T-cell (primary cell): ENCODE results near the gene IL1R2. TPM values are rescaled to one million over a fixed set of nuclear protein-coding genes. Genes with fewer than 3 reads are reported as not detected.

ENCODE experiments used
- ATAC-seq, 4 experiments: fragments of 200-7000 bp in 3 of 4; fragments of 150-1000 bp in 1 of 4; cut with Tn5 transposase; replicated peaks in 1 of 4; 1 replicate in 3 of 4; 2 replicates in 1 of 4; pipeline ENCODE4 v1.10.0; 2021; ENCODE audit warnings: moderate library complexity in 3 of 4, mild to moderate bottlenecking in 2 of 4, moderate number of reproducible peaks in 1 of 4
- CTCF ChIA-PET, 2 donors: fragments of 300-600 bp; sonication (Branson Sonifier 250); formaldehyde crosslinking; loops; one replicate each; lab custom pipeline; 2022; ENCODE audit warnings: antibody characterized with exemption in 2 of 2; lab: Charles Lee
- POLR2A ChIA-PET, 2 donors: fragments of 300-600 bp; sonication (Branson Sonifier 250); formaldehyde crosslinking; loops; one replicate each; lab custom pipeline; 2022; ENCODE audit warnings: antibody characterized with exemption in 2 of 2; lab: Charles Lee
- DNase-seq, 35 experiments: peaks; one replicate each; pipeline versions ENCODE4 v3.0.0 to v3.0.0-alpha.2; 2013 to 2023
- H3K27ac ChIP-seq: one replicate; pipeline ENCODE4 v1.5.1; 2013; ENCODE audit warnings: low read length
- H3K27me3 ChIP-seq, 2 experiments: replicated peaks in 1 of 2; 1 replicate in 1 of 2; 2 replicates in 1 of 2; pipeline versions ENCODE4 v1.6.1 to v1.7.0; 2013; ENCODE audit warnings: low read length in 1 of 2, mixed read lengths in 1 of 2; ENCODE audit not compliant: control insufficient read depth in 2 of 2, insufficient read depth in 2 of 2; ENCODE audit errors: extremely low read depth in 1 of 2
- H3K36me3 ChIP-seq, 2 donors: 1 replicate in 1 of 2; 2 replicates in 1 of 2; pipeline versions ENCODE4 v1.6.1 to v1.7.0; 2013; ENCODE audit warnings: low read length in 1 of 2; ENCODE audit not compliant: control insufficient read depth in 2 of 2, insufficient read depth in 1 of 2; ENCODE audit errors: extremely low read depth in 1 of 2
- H3K4me1 ChIP-seq, 2 experiments: 1 replicate in 1 of 2; 2 replicates in 1 of 2; pipeline versions ENCODE4 v1.6.1 to v1.7.0; 2013; ENCODE audit warnings: low read length in 2 of 2, mixed read lengths in 1 of 2; ENCODE audit not compliant: insufficient read depth in 2 of 2, control insufficient read depth in 1 of 2; ENCODE audit errors: extremely low read depth in 1 of 2
- H3K4me3 ChIP-seq, 2 donors: 1 replicate in 1 of 2; 2 replicates in 1 of 2; pipeline versions ENCODE4 v1.5.1 to v1.7.0; 2013; ENCODE audit warnings: mild to moderate bottlenecking in 2 of 2, low read length in 1 of 2, moderate library complexity in 1 of 2; ENCODE audit not compliant: control insufficient read depth in 1 of 2; ENCODE audit errors: extremely low read depth in 1 of 2
- H3K9me3 ChIP-seq: 2 replicates; pipeline ENCODE4 v1.7.0; 2013
- H3K27ac Mint-ChIP-seq, 2 donors: one replicate each; pipeline ENCODE4 v1.8.0; 2020 to 2021; ENCODE audit warnings: mild to moderate bottlenecking in 2 of 2, mixed read lengths in 2 of 2
- H3K27me3 Mint-ChIP-seq, 2 donors: one replicate each; pipeline ENCODE4 v1.8.0; 2021 to 2022; ENCODE audit warnings: mixed read lengths in 2 of 2
- H3K36me3 Mint-ChIP-seq: one replicate; pipeline ENCODE4 v1.8.0; 2021; ENCODE audit warnings: mixed read lengths
- H3K4me1 Mint-ChIP-seq, 3 donors: one replicate each; pipeline ENCODE4 v1.8.0; 2020 to 2022; ENCODE audit warnings: mixed read lengths in 3 of 3, mild to moderate bottlenecking in 1 of 3
- H3K4me3 Mint-ChIP-seq, 3 donors: one replicate each; pipeline ENCODE4 v1.8.0; 2020 to 2022; ENCODE audit warnings: mild to moderate bottlenecking in 3 of 3, mixed read lengths in 3 of 3, moderate library complexity in 3 of 3
- H3K9me3 Mint-ChIP-seq, 3 donors: one replicate each; pipeline ENCODE4 v1.8.0; 2020 to 2022; ENCODE audit warnings: mixed read lengths in 3 of 3
- whole genome bisulfite sequencing: methylation state at CpG from one replicate; pipeline ENCODE4 v1.1.5; 2013; ENCODE audit warnings: missing lambda C conversion rate; ENCODE audit not compliant: insufficient coverage; 5-methylcytosine and 5-hydroxymethylcytosine counted together
- total RNA-seq, 35 experiments: library from RNA in 6 of 35; stranded (reverse) in 6 of 35; fragments of 120-200 nt in 1 of 35; gene quantifications; one replicate each; pipeline versions ENCODE4 v1.2.1 to v1.2.4 and lab custom pipeline; 2013 to 2026

Gene IL1R2
- total RNA-seq, 5 donors from 2014 or later (not counting 1 experiment from before 2014, with no cell fraction given) = 0.25 to 0.59 (median 0.44) TPM; not detected in 2

DNA sequence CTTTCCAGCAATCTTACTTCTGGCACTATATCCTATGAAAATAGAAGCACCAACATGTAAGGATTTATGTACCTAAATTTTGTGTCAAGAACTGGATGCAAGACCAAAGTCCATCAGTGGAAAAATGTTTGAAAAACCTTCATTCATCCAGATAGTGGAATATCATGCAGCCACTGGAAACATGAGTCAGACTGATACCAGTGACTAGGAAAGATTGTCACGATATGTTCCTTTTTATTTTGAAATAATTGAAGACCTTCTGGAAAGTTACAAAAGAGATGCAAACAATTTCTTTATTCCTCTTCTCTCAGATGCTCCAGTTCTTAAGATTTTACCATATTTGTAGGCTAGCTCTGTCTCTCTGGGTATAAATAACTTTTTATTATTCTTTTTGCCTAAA, 40.5 kb upstream of the IL1R2 start:
- Histone ChIP-seq H3K9me3 (no peaks in the 10 kb centered on the region), H3K4me1 (no peaks in the 10 kb centered on the region), H3K36me3 (no peaks in the 10 kb centered on the region), H3K27ac (no peak overlapping the region), H3K4me3 (no peak overlapping the region), H3K27me3 (no peaks in the 10 kb centered on the region)
- Mint-ChIP-seq H3K27ac (no peak overlapping the region), H3K9me3 (peaks cover 3 to 8% (median 3%) of the 10 kb centered on the region in 3 donors), H3K4me3 (no peak overlapping the region), H3K36me3 (no peaks in the 10 kb centered on the region), H3K27me3 (peaks cover 3 to 6% of the 10 kb centered on the region in 2 donors), H3K4me1 (no peaks in the 10 kb centered on the region)
- WGBS = no CpG with 5 or more reads among the region's 1 CpG
- ChIA-PET POLR2A (no interaction called here), CTCF (no interaction called here)
- DNase-seq = no peak
- no peak for ATAC-seq

GRCh38 chr2:101952551-101952950, 39.2 kb upstream of the IL1R2 start:
- Histone ChIP-seq H3K4me1 (no peaks in the 10 kb centered on the region), H3K4me3 (no peak overlapping the region), H3K27ac (no peak overlapping the region), H3K9me3 (no peaks in the 10 kb centered on the region), H3K36me3 (no peaks in the 10 kb centered on the region), H3K27me3 (no peaks in the 10 kb centered on the region)
- no peaks in the 10 kb centered on the region for H3K4me1 Mint-ChIP-seq
- ChIA-PET CTCF (interaction anchor here in 1 of 2 donors (0.7 kb wide), 1 partner anchor 401 kb away, joined by 3 read pairs; no protein-coding TSS in a partner anchor), POLR2A (interaction anchor here in 1 of 2 donors (0.5 kb wide), 1 partner anchor 390 kb away, joined by 3 read pairs; no protein-coding TSS in a partner anchor)
- H3K36me3 Mint-ChIP-seq = no peaks in the 10 kb centered on the region
- no peak overlapping the region for H3K27ac Mint-ChIP-seq
- ATAC-seq (no peak), DNase-seq (no peak)
- WGBS = no CpG with 5 or more reads among the region's 1 CpG
- peaks cover 3 to 10% (median 6%) of the 10 kb centered on the region in 3 donors for H3K9me3 Mint-ChIP-seq
- H3K4me3 Mint-ChIP-seq = no peak overlapping the region
- peaks cover 3 to 4% of the 10 kb centered on the region in 2 donors for H3K27me3 Mint-ChIP-seq

DNA sequence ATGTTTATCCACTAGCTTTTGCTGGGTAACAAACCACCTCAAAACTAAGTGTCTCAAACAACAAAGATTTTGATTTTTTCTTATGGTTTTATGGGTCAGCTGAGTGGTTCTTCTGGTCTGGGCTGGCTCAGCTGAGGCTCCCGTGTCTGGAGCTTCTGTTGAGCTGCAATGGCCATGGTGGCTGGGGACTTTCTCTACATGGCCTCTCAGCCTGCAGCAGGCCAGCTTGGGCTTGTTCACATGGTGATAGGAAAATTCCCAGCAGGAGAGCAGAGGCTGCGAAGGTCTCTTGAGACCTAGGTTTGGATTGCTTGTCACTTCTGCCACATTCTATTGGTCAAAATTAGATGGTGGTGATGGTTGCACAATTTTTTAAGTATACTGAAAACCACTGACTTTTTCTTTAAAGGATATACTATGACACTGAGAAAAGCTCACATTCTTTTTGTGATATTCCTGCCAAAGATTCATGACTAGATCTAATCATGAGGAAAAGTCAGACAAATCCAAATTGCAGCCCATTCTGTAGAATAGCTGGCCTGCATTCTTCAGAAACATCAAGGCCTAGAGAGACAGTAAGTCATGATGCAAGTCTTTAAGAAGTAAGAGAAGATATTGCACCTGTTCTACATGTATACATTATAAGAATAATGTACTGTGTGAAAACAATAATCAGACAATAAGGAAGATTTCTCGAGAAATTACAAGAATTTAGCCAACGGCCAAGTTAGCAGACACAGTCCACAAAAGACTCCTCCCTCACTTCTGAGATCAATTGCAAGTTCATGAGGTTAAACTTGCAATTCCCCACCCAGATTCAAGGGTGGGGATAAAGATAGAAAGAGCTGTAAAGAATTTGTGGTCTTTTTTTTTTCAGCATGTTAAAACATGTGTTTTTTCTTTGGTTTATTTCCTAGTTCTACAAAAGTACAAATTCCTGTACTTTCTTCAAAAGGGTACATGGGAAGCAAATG, 35.0 kb upstream of the IL1R2 start:
- POLR2A ChIA-PET = no interaction called here
- no peak for DNase-seq
- H3K36me3 Mint-ChIP-seq = peaks cover 3% of the 10 kb centered on the region
- H3K9me3 Mint-ChIP-seq = peaks cover 4 to 8% (median 6%) of the 10 kb centered on the region in 3 donors
- WGBS = 75% methylated on average over 2 of the region's 4 CpGs
- H3K4me3 Mint-ChIP-seq = no peak overlapping the region
- Histone ChIP-seq H3K9me3 (no peaks in the 10 kb centered on the region), H3K27ac (no peak overlapping the region), H3K36me3 (no peaks in the 10 kb centered on the region), H3K27me3 (peaks cover 0 to 11% of the 10 kb centered on the region in 2 experiments), H3K4me1 (no peaks in the 10 kb centered on the region), H3K4me3 (no peak overlapping the region)
- no peak overlapping the region for H3K27ac Mint-ChIP-seq
- H3K4me1 Mint-ChIP-seq = no peaks in the 10 kb centered on the region
- no peaks in the 10 kb centered on the region for H3K27me3 Mint-ChIP-seq
- CTCF ChIA-PET = interaction anchor here in 1 of 2 donors (0.6 kb wide), 1 partner anchor 16 kb away, joined by 3 read pairs; no protein-coding TSS in a partner anchor
- no peak for ATAC-seq

DNA sequence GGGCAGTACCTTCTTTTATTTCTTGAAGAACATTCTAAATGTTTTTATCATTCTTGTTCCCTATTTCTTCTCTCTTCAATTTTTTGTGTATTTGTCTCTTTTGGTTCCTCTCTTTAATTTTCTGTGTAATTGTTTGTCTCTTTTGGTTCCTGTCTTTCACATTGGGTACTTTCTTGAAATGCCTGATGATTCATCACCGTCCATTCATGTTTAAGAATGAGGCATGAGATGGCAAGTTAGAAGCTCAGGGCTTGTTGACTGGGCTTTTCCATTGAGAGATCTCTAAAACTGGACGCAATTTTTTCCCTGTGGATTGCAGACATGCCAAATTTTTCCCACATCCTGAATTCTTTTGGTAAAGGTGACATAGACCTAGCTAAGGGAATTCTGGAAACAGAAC, 33.7 kb upstream of the IL1R2 start:
- Mint-ChIP-seq H3K9me3 (peaks cover 4 to 8% (median 6%) of the 10 kb centered on the region in 3 donors), H3K27me3 (no peaks in the 10 kb centered on the region), H3K4me1 (no peaks in the 10 kb centered on the region), H3K36me3 (peaks cover 3% of the 10 kb centered on the region), H3K4me3 (no peak overlapping the region), H3K27ac (no peak overlapping the region)
- ChIA-PET POLR2A (no interaction called here), CTCF (interaction anchor here in 1 of 2 donors (0.6 kb wide), 1 partner anchor 388 kb away, joined by 3 read pairs; no protein-coding TSS in a partner anchor)
- Histone ChIP-seq H3K9me3 (no peaks in the 10 kb centered on the region), H3K27me3 (peaks cover 0 to 13% of the 10 kb centered on the region in 2 experiments), H3K4me1 (no peaks in the 10 kb centered on the region), H3K4me3 (no peak overlapping the region), H3K27ac (no peak overlapping the region), H3K36me3 (no peaks in the 10 kb centered on the region)
- no CpG with 5 or more reads among the region's 2 CpGs for WGBS
- no peak for DNase-seq
- ATAC-seq = no peak

- Mint-ChIP-seq H3K27ac (no peak overlapping the region), H3K4me1 (peaks cover 0 to 6% (median 0%) of the 10 kb centered on the region in 3 donors), H3K4me3 (no peak overlapping the region), H3K27me3 (no peaks in the 10 kb centered on the region), H3K9me3 (peaks cover 4 to 8% (median 6%) of the 10 kb centered on the region in 3 donors), H3K36me3 (peaks cover 3% of the 10 kb centered on the region)
- no peak overlapping the region for H3K27ac ChIP-seq
- no peaks in the 10 kb centered on the region for H3K4me1 ChIP-seq
- H3K9me3 ChIP-seq = no peaks in the 10 kb centered on the region
- ATAC-seq (no peak), DNase-seq (no peak)
- H3K36me3 ChIP-seq = no peaks in the 10 kb centered on the region
- ChIA-PET CTCF (interaction anchor here in 1 of 2 donors (0.6 kb wide), 1 partner anchor 175 kb away, joined by 3 read pairs; no protein-coding TSS in a partner anchor), POLR2A (no interaction called here)
- WGBS = 80% methylated on average over 3 of the region's 7 CpGs
- H3K27me3 ChIP-seq = peaks cover 0 to 15% of the 10 kb centered on the region in 2 experiments
- H3K4me3 ChIP-seq = no peak overlapping the region
Measured at GRCh38 chr2:101960819-101961337, 30.9 kb upstream of the IL1R2 start.
